Liver (tissue), 9 donors: ENCODE data around the gene DMD. TPM values are rescaled to one million over a fixed set of nuclear protein-coding genes. Genes with fewer than 3 reads are reported as not detected.

ENCODE experiments used
- DNase-seq: peaks from one replicate; pipeline ENCODE4 v3.0.0-alpha.2; 2017; ENCODE audit warnings: low spot score
- H3K27ac ChIP-seq, 2 donors: one replicate each; pipeline ENCODE4 v1.7.0; 2013; ENCODE audit warnings: inconsistent platforms in 2 of 2, low read length in 2 of 2, control low read depth in 1 of 2, low read depth in 1 of 2, mild to moderate bottlenecking in 1 of 2
- H3K27me3 ChIP-seq, 4 donors: one replicate each; pipeline versions ENCODE4 v1.6.1 to v1.7.0; 2013; ENCODE audit warnings: low read length in 3 of 4, inconsistent platforms in 1 of 4, mild to moderate bottlenecking in 1 of 4, moderate library complexity in 1 of 4; ENCODE audit not compliant: control insufficient read depth in 4 of 4, insufficient read depth in 4 of 4
- H3K36me3 ChIP-seq, 4 donors: one replicate each; pipeline versions ENCODE4 v1.6.1 to v1.7.0; 2013; ENCODE audit warnings: low read length in 3 of 4, mild to moderate bottlenecking in 3 of 4, low read depth in 1 of 4, moderate library complexity in 1 of 4; ENCODE audit not compliant: control insufficient read depth in 4 of 4, insufficient read depth in 3 of 4
- H3K4me1 ChIP-seq, 4 donors: one replicate each; pipeline versions ENCODE4 v1.6.1 to v1.7.0; 2013; ENCODE audit warnings: low read length in 3 of 4, mild to moderate bottlenecking in 3 of 4, moderate library complexity in 1 of 4; ENCODE audit not compliant: control insufficient read depth in 4 of 4, insufficient read depth in 4 of 4
- H3K4me3 ChIP-seq, 3 donors: one replicate each; pipeline versions ENCODE4 v1.6.1 to v1.7.0; 2013; ENCODE audit warnings: low read length in 3 of 3, control low read depth in 1 of 3, low read depth in 1 of 3, mild to moderate bottlenecking in 1 of 3
- H3K9ac ChIP-seq, 2 donors: one replicate each; pipeline ENCODE4 v1.7.0; 2013; ENCODE audit warnings: low read length in 2 of 2, mild to moderate bottlenecking in 2 of 2, moderate library complexity in 2 of 2, control low read depth in 1 of 2, low read depth in 1 of 2
- H3K9me3 ChIP-seq, 4 donors: one replicate each; pipeline versions ENCODE4 v1.6.1 to v1.7.0; 2013; ENCODE audit warnings: low read length in 3 of 4; ENCODE audit not compliant: control insufficient read depth in 4 of 4
- CTCF ChIP-seq: fragments of 150-350 bp; IDR thresholded peaks from 2 replicates; pipeline ENCODE4 v1.5.1; 2017; ENCODE audit warnings: improper control_type of control experiment, low read depth, low read length; ENCODE audit not compliant: missing input control
- EGR1 ChIP-seq, 2 donors: IDR thresholded peaks; 2 replicates each; pipeline ENCODE4 v1.6.1; 2016 to 2018; ENCODE audit warnings: antibody characterized with exemption in 2 of 2, low read depth in 2 of 2
- FOXA1 ChIP-seq: IDR thresholded peaks from 2 replicates; pipeline ENCODE4 v1.6.1; 2016; ENCODE audit warnings: antibody characterized with exemption
- FOXA2 ChIP-seq: IDR thresholded peaks from 2 replicates; pipeline ENCODE4 v1.6.1; 2016; ENCODE audit warnings: antibody characterized with exemption
- GABPA ChIP-seq, 2 donors: IDR thresholded peaks in 1 of 2; conservative IDR thresholded peaks in 1 of 2; 2 replicates each; pipeline ENCODE4 v1.6.1; 2016; ENCODE audit warnings: antibody characterized with exemption in 2 of 2, mild to moderate bottlenecking in 1 of 2, moderate library complexity in 1 of 2
- HNF4A ChIP-seq, 2 donors: conservative IDR thresholded peaks; 2 replicates each; pipeline ENCODE4 v1.6.1; 2016; ENCODE audit warnings: antibody characterized with exemption in 2 of 2, mild to moderate bottlenecking in 2 of 2
- HNF4G ChIP-seq: IDR thresholded peaks from 2 replicates; pipeline ENCODE4 v1.6.1; 2016; ENCODE audit warnings: antibody characterized with exemption
- JUND ChIP-seq, 2 donors: IDR thresholded peaks; 2 replicates each; pipeline ENCODE4 v1.6.1; 2016; ENCODE audit warnings: antibody characterized with exemption in 2 of 2
- NR2F2 ChIP-seq: IDR thresholded peaks from 2 replicates; pipeline ENCODE4 v1.6.1; 2016; ENCODE audit warnings: antibody characterized with exemption
- REST ChIP-seq: IDR thresholded peaks from 2 replicates; pipeline ENCODE4 v1.6.1; 2016; ENCODE audit warnings: antibody characterized with exemption, mild to moderate bottlenecking
- RXRA ChIP-seq, 2 donors: IDR thresholded peaks; 2 replicates each; pipeline ENCODE4 v1.6.1; 2017 to 2018; ENCODE audit warnings: antibody characterized with exemption in 2 of 2, mild to moderate bottlenecking in 1 of 2
- SP1 ChIP-seq: IDR thresholded peaks from 2 replicates; pipeline ENCODE4 v1.6.1; 2018; ENCODE audit warnings: antibody characterized with exemption, mild to moderate bottlenecking
- TAF1 ChIP-seq: conservative IDR thresholded peaks from 2 replicates; pipeline ENCODE4 v1.6.1; 2016; ENCODE audit warnings: antibody characterized with exemption, mild to moderate bottlenecking
- YY1 ChIP-seq: IDR thresholded peaks from 2 replicates; pipeline ENCODE4 v1.6.1; 2016; ENCODE audit warnings: antibody characterized with exemption, mild to moderate bottlenecking
- WGBS: extraction: QIAGEN DNeasy Blood & Tissue Kit; methylation state at CpG from one replicate; pipeline ENCODE4 v1.1.7; 2013; 5-methylcytosine and 5-hydroxymethylcytosine counted together
- polyA plus RNA-seq, 2 donors: library from polyadenylated mRNA; stranded (reverse) in 1 of 2; unstranded in 1 of 2; fragments of 200-250 nt in 1 of 2; fragments of >200 nt in 1 of 2; fragmentation: Nextera tagmentation in 1 of 2; extraction: Ambion mirVana in 1 of 2; gene quantifications; one replicate each; pipeline versions ENCODE4 v1.2.1 to v1.2.3, GENCODE V29; 2013 to 2015
- total RNA-seq, 2 donors: library from RNA; depleted of rRNA; stranded (reverse); fragments of >200 nt; gene quantifications; one replicate each; pipeline ENCODE4 v1.2.3, GENCODE V29; 2014
- donor health status: healthy.
- donor health status: healthy.
- donor health status: healthy.
- donor health status: healthy.
- donor health status: healthy.

Gene DMD
- total and polyA plus RNA-seq, 4 donors: 14.6 to 61.9 (median 23.9) TPM

DNA sequence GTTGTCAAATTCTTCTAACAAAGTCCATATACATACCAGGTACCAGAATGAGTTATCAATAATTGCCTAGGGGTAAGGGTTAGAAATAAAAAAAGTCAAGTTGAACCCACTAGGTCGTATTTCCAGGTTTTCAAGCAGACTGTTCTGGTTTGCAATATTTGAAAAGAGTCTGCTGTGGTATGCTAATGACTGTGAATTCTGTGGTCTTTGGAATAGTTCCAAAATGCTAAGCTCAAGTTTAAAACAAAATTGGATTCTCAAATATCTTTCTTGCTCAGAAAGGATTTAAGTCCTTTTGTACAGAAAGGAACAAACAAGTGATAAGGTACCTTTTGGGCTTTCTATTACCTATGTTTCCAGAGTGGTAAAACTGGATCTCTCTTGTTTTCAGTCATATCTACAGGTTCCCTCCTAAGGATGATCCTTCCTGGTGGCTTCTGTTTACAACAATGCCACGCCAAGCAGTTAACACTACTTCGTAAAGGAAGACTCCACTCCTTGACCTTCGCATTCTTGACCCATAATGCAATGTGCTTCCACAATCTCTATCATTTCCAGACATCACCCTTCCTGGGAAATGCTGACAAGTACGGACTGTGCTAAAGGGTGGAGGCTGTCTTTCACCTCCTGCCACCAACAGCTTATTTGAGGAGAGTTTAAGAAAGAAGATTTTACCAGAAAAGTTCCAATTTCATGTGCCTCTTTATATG, 1607.8 kb downstream of the DMD start (continued):
- no peak for TF ChIP-seq CTCF
- TF ChIP-seq YY1: no peak

DNA sequence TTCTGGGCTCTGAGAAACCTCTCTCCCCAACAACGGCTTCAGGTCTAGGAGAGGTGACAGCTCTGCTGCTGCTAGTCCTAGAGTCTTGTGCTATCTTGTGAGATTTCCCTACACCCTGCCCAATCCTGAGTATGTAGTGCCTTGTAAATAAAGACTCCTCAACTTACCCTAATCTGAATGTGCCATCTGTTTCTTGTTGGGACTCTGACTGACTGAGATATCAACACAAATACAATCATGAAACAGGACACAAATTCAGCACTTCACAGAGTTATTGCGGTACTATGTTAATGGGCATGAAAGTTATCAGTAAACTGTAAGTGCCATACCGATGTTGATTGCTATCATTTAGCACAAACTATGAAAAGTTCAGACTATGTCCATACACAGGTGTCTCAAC, 1610.5 kb downstream of the DMD start:
- H3K27ac ChIP-seq: no peak overlapping the region
- no peaks in the 10 kb centered on the region for H3K4me1 ChIP-seq
- H3K4me3 ChIP-seq: no peak overlapping the region
- H3K36me3 ChIP-seq: no peaks in the 10 kb centered on the region
- peaks cover 0 to 2% (median 0%) of the 10 kb centered on the region in 4 donors for H3K9me3 ChIP-seq
- 88% methylated on average over 3 of the region's 3 CpGs for WGBS
- no peak for DNase-seq
- no peaks in the 10 kb centered on the region for H3K27me3 ChIP-seq
- no peak overlapping the region for H3K9ac ChIP-seq
- TF ChIP-seq HNF4G (no peak), HNF4A (conservative IDR thresholded peaks at IDR 0.05) (no peak), YY1 (no peak), FOXA1 (no peak), SP1 (no peak), TAF1 (no peak), CTCF (no peak), EGR1 (IDR thresholded peaks at IDR 0.05; ENCODE audit: low read depth in 2 of 2) (no peak), RXRA (IDR thresholded peaks at IDR 0.05) (no peak), NR2F2 (no peak), FOXA2 (no peak), GABPA (IDR thresholded peaks at IDR 0.05 in 1 of 2, conservative IDR thresholded peaks at IDR 0.05 in 1 of 2) (no peak), REST (no peak), JUND (IDR thresholded peaks at IDR 0.05) (no peak)
